ENCODE measurements around the gene SEMA4B. TPM values are rescaled to one million over a fixed set of nuclear protein-coding genes. Genes with fewer than 3 reads are reported as not detected.

Gene SEMA4B
- total and polyA plus RNA-seq, 2 donors (not counting 1 experiment from before 2014, with no cell fraction given), result 285 to 336 TPM

DNA sequence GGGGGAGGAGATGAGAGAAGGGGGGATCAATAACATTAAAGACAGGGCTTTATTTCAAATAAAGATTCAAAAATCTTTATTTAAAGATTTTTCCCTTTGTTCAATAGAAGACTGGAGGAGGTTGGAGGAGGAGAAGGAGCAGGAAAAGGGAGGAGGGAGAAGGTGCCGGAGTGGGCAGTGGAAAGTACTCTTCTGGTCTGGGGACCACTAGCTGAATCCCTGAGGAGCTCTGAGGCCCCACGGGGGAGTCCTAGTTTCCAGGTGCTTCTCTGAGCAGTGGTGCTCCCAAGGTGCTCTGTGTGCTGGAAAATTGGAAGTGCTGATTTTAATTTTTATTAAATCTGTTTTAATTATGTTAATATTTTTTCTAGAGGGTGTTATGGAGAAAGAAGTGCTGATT lies 19.4 kb upstream of the SEMA4B start:
- CTCF ChIA-PET, result interaction anchor here (0.7 to 5.7 kb wide), 8 partner anchors 8 to 40 kb away, joined by 3 to 38 read pairs (median 5); partner anchors contain the start of gene SEMA4B
- no peak for TF ChIP-seq EZH2 (IDR thresholded peaks at IDR 0.05; ENCODE audit: borderline replicate concordance, insufficient read depth, low read depth, low read length, poor library complexity, severe bottlenecking)
- TF ChIP-seq, protein P1, sequence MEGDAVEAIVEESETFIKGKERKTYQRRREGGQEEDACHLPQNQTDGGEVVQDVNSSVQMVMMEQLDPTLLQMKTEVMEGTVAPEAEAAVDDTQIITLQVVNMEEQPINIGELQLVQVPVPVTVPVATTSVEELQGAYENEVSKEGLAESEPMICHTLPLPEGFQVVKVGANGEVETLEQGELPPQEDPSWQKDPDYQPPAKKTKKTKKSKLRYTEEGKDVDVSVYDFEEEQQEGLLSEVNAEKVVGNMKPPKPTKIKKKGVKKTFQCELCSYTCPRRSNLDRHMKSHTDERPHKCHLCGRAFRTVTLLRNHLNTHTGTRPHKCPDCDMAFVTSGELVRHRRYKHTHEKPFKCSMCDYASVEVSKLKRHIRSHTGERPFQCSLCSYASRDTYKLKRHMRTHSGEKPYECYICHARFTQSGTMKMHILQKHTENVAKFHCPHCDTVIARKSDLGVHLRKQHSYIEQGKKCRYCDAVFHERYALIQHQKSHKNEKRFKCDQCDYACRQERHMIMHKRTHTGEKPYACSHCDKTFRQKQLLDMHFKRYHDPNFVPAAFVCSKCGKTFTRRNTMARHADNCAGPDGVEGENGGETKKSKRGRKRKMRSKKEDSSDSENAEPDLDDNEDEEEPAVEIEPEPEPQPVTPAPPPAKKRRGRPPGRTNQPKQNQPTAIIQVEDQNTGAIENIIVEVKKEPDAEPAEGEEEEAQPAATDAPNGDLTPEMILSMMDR (IDR thresholded peaks at IDR 0.05), result no peak
- Histone ChIP-seq H3K4me2 (replicated peaks; ENCODE audit: low read depth, low read length, poor library complexity, severe bottlenecking) (no peak overlapping the region), H3K4me3 (ENCODE audit: control extremely low read depth in 1 of 5, extremely low read depth in 1 of 5, insufficient read depth in 1 of 5, low read depth in 2 of 5, low read length in 4 of 5) (no peak overlapping the region), H3K27ac (ENCODE audit: low read length in 2 of 2) (no peak overlapping the region), H3K9ac (ENCODE audit: low read length) (no peak overlapping the region), H3K36me3 (replicated peaks in 1 of 2; ENCODE audit: control extremely low read depth in 1 of 2, control insufficient read depth in 1 of 2, extremely low read depth in 1 of 2, insufficient read depth in 2 of 2, low read length in 1 of 2) (no peaks in the 10 kb centered on the region), H3K27me3 (replicated peaks in 1 of 4; ENCODE audit: control extremely low read depth in 1 of 4, control insufficient read depth in 3 of 4, insufficient read depth in 4 of 4, low read length in 3 of 4) (no peaks in the 10 kb centered on the region), H3K79me2 (ENCODE audit: control insufficient read depth, insufficient read depth, low read length) (peaks cover 16% of the 10 kb centered on the region), H3K4me1 (ENCODE audit: control insufficient read depth in 2 of 2, insufficient read depth in 2 of 2, low read length in 2 of 2) (peaks cover 49 to 61% of the 10 kb centered on the region in 2 donors), H2AFZ (ENCODE audit: insufficient read depth, low read depth, low read length, poor library complexity, severe bottlenecking) (no peak overlapping the region), H4K20me1 (ENCODE audit: control insufficient read depth, insufficient read depth, low read length, poor library complexity, severe bottlenecking) (no peaks in the 10 kb centered on the region), H3K9me3 (ENCODE audit: control extremely low read depth in 1 of 3, control insufficient read depth in 2 of 3, insufficient read depth in 1 of 3, low read length in 2 of 3) (peaks cover 0 to 3% (median 0%) of the 10 kb centered on the region in 3 donors)
- Mint-ChIP-seq H3K9me3 (ENCODE audit: insufficient read depth) (no peaks in the 10 kb centered on the region), H3K27ac (peak overlapping the region; percentile 77), H3K4me3 (peak overlapping the region; percentile 16), H3K4me1 (peaks cover 65% of the 10 kb centered on the region), H3K27me3 (no peaks in the 10 kb centered on the region)
- 100% methylated on average over 1 of the region's 2 CpGs for WGBS (ENCODE audit: insufficient coverage)
- intact Hi-C loops (cut with micrococcal nuclease), result no loop called here
- DNase-seq (no peak), ATAC-seq (ENCODE audit: low read depth) (no peak)
- POLR2A ChIA-PET, result interaction anchor here (1.2 to 1.9 kb wide), 3 partner anchors 10 to 23 kb away, joined by 6 to 20 read pairs (median 8); partner anchors contain the start of gene SEMA4B

DNA sequence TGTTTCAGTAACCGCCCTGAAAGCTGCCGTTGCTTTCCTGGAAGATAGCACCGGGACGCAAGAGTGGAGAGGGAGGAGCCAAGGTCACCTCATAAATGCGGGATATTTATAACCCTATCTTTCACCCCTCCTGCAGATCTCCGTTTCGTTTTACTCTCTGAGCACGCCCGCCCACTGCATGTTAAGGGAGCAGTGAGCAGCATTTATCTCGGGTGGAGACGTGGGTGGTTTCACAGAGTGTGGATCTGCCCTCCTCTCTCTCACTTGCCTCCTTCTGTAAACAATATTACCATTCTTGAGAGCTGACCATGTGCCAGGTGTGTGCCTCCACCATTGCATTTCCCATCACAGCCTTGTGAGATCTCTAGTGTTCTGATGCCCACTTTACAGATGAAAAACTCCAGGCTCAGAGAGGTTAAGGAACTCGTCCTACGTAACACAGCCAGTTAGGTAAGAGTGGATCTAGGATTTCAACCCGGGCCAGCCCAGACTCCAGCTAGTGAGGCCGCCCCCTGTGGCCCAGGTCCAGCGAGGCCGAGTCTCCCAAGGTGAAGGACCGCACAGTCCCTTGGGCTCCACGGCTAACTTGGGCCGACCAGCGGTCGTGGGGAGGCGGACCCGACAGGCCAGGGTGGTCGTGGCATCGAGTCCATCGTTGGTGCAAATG lies 16.9 kb upstream of the SEMA4B start:
- no peaks in the 10 kb centered on the region for H3K27me3 ChIP-seq (replicated peaks in 1 of 4; ENCODE audit: control extremely low read depth in 1 of 4, control insufficient read depth in 3 of 4, insufficient read depth in 4 of 4, low read length in 3 of 4)
- DNase-seq (peak; percentile 74), ATAC-seq (ENCODE audit: low read depth) (peak; percentile 54)
- H3K9me3 Mint-ChIP-seq (ENCODE audit: insufficient read depth), result no peaks in the 10 kb centered on the region
- peaks cover 36% of the 10 kb centered on the region for H3K79me2 ChIP-seq (ENCODE audit: control insufficient read depth, insufficient read depth, low read length)
- no peaks in the 10 kb centered on the region for H3K27me3 Mint-ChIP-seq
- peak overlapping the region; percentile 97 for H3K27ac Mint-ChIP-seq
- peaks cover 56 to 67% of the 10 kb centered on the region in 2 donors for H3K4me1 ChIP-seq (ENCODE audit: control insufficient read depth in 2 of 2, insufficient read depth in 2 of 2, low read length in 2 of 2)
- TF ChIP-seq, protein P1 (IDR thresholded peaks at IDR 0.05), result no peak
- no peak for TF ChIP-seq EZH2 (IDR thresholded peaks at IDR 0.05; ENCODE audit: borderline replicate concordance, insufficient read depth, low read depth, low read length, poor library complexity, severe bottlenecking)
- H3K4me3 Mint-ChIP-seq, result peak overlapping the region; percentile 93
- H3K27ac ChIP-seq (ENCODE audit: low read length in 2 of 2), result peak overlapping the region; percentile 81 to 88
- WGBS (ENCODE audit: insufficient coverage), result 40% methylated on average over 18 of the region's 27 CpGs
- CTCF ChIA-PET, result interaction anchor here (1.0 to 1.7 kb wide), 7 partner anchors 8 to 102 kb away, joined by 3 to 8 read pairs (median 5); no protein-coding TSS in a partner anchor
- peaks cover 66% of the 10 kb centered on the region for H3K4me1 Mint-ChIP-seq
- H3K4me2 ChIP-seq (replicated peaks; ENCODE audit: low read depth, low read length, poor library complexity, severe bottlenecking), result peak overlapping the region; percentile 81
- peak overlapping the region; percentile 66 for H2AFZ ChIP-seq (ENCODE audit: insufficient read depth, low read depth, low read length, poor library complexity, severe bottlenecking)
- peaks cover 0 to 3% of the 10 kb centered on the region in 2 experiments for H3K36me3 ChIP-seq (replicated peaks in 1 of 2; ENCODE audit: control extremely low read depth in 1 of 2, control insufficient read depth in 1 of 2, extremely low read depth in 1 of 2, insufficient read depth in 2 of 2, low read length in 1 of 2)
- intact Hi-C loops (cut with micrococcal nuclease), result loop anchor here (1.0 kb wide), 2 partner anchors 8 to 49 kb away; partner anchors contain the start of gene CIB1
- H4K20me1 ChIP-seq (ENCODE audit: control insufficient read depth, insufficient read depth, low read length, poor library complexity, severe bottlenecking), result no peaks in the 10 kb centered on the region
- H3K9me3 ChIP-seq (ENCODE audit: control extremely low read depth in 1 of 3, control insufficient read depth in 2 of 3, insufficient read depth in 1 of 3, low read length in 2 of 3), result no peaks in the 10 kb centered on the region
- POLR2A ChIA-PET, result interaction anchor here (0.6 to 3.2 kb wide), 7 partner anchors 8 to 49 kb away, joined by 3 to 24 read pairs (median 6); partner anchors contain the start of genes CIB1, GDPGP1 and SEMA4B
- H3K9ac ChIP-seq (ENCODE audit: low read length), result peak overlapping the region; percentile 74
- H3K4me3 ChIP-seq (ENCODE audit: control extremely low read depth in 1 of 5, extremely low read depth in 1 of 5, insufficient read depth in 1 of 5, low read depth in 2 of 5, low read length in 4 of 5), result peak overlapping the region in 4 of 5 experiments; percentile 61 to 77 (median 76)
